Measurements from ENCODE around the gene ASTN2.
A peak's percentile ranks its signal among the peaks of the same experiment; 100 is the strongest.

Gene ASTN2

GRCh38 chr9:117415358-117415914 is 579 bp upstream of the ASTN2 start:
- no peak for DNase-seq (ENCODE audit: low spot score)

- peak; percentile 38 for DNase-seq (ENCODE audit: low spot score)
These were observed 494 bp downstream of the ASTN2 start for GRCh38 chr9:117414220-117414905.

- DNase-seq (ENCODE audit: low spot score) = no peak
These were observed 1.3 kb downstream of the ASTN2 start for GRCh38 chr9:117413346-117414219.

- DNase-seq (ENCODE audit: low spot score) = no peak
These were observed 2.0 kb downstream of the ASTN2 start for GRCh38 chr9:117412841-117413240.

DNA sequence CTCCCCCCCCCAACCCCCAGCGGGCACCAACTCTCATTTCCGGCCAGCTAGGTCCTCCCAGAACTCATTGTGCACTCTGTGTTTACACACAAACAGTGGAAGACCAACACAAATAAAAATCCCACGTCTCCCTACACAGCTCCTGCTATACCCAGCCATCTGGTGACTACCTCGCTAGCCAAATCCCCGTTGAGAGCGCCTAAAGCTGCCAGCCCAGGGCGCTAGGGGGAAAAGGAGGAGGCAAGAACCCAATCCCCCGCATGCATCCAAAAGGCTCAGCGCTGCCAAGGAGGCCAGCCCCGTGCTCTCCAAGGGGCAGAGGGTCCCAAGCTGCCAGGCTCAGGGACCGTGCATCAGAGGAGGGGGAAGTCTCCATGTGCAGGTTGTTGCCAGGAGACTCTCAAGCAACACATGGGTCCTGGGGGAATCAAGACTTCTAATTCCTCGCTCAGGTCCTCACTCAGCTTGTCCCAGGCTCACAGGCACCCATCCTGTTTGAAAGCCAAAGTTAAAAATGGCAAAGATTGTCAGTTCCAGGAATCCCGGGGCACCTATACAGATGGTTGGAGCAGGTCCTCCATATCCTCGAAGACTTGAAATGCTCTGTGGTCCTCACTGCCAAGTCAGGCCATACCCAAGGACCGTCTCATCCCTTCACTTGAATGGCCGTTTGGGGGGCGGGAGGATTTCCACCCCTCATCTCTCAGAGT is 2.7 kb downstream of the ASTN2 start:
- DNase-seq (ENCODE audit: low spot score) = no peak

DNA sequence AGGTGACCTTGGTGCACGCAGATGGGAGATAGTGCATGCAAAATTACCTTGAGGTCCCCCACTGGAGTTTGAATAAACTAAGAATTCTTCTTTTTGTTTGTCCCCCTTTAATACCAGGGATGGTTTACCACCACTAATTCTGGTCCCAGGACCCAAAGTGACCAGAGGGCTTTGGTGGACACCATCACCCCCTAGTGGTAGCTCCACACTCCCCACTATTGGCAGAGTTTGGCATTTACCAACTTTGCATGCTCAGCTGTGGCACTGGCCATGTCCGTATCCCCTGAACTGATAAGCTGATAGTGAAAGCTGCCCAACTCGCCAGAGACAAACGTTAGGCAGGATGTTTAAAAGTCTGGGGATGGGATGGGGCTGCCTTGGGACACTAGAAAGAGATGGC is 3.3 kb downstream of the ASTN2 start:
- peak; percentile 61 for DNase-seq (ENCODE audit: low spot score)

GRCh38 chr9:117409321-117409720 is 5.5 kb downstream of the ASTN2 start:
- no peak for DNase-seq (ENCODE audit: low spot score)

DNA sequence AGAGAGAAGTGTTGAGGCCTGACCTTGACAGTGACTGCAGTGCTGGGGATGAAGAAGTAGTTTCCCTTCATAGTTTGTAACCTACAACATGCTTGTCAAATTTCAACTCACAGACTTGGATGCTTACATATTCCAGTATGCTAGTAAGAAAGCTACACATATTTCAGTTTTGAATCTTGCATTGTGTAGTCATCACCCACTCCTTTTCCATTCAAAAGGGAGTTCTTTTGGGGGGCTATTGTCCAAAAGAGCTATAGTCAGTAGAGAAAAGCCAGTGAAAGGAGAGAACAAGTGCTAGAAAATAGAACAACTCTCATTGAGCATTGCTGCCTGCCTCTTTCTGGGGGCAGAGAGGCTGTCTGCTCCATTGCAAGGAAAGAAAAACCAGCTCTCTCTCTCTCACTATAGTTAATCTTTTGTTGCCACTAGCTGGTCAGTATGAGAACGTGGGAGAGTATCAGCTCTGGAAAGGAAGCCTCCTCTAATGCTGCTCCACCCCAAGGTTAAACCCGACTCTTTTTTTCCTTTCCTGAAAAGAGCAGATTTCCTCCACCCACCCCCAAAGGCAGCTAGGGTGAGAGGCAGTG is 7.3 kb downstream of the ASTN2 start:
- no peak for DNase-seq (ENCODE audit: low spot score)

DNA sequence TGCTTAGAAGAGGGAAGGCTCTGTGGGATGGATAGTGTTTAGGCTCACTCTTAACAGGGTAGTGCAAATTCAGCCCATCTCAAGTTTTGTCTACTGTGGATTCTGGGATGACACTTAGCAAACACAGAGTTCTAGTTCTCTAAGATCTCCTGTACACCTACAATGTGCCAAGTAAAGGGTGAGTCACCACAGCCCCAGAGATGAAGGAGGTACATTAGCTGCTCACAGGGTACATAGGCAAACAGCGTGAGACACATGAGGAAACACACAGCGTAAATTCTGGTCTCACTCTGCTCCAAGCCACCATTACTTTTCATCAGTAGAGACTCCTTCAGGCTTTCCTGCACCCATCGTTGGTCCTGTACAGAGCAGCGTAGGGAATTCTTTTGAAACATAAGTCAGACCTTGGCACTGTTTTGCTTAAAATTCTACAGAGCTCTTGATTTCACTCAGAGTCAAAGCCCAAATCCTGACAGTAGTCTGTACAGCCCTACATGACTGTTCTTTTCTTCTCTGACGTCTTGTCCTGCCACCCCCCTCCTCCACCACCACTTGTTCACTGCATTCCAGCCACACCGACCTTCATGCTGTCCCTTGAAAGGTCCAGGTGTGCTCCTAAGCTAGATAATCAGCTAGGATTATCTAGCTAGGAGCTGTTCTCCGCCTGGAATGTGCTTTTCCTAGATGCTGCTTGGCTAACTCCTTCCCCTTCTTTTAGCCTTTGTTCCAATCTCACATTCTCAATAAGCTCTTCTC is 8.7 kb downstream of the ASTN2 start:
- no peak for DNase-seq (ENCODE audit: low spot score)

GRCh38 chr9:117403848-117404247 is 11.0 kb downstream of the ASTN2 start:
- no peak for DNase-seq (ENCODE audit: low spot score)

GRCh38 chr9:117403403-117403811 is 11.4 kb downstream of the ASTN2 start:
- DNase-seq (ENCODE audit: low spot score) = no peak

DNA sequence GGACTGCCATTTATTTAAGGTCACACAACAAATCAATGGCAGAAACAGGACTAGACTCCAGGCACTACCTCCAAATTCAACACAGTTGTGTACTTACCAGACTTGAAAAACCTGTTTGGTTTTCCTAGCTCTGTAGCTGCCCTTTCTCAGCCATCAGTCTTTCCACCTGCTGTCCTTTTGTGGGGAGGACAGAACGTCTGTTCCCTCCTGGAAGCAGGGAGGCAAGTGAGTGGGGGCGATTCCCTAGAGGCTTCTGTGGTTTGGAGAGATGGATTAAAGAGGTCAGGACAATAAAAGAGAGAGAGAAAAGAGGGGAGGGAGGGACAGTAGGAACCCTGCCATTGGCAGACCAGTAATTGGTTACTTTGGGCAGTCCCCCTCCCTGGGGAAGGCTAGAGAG is 14.7 kb downstream of the ASTN2 start:
- no peak for DNase-seq (ENCODE audit: low spot score)

- DNase-seq (ENCODE audit: low spot score) = no peak
These were observed 19.7 kb downstream of the ASTN2 start for GRCh38 chr9:117395151-117395650.

GRCh38 chr9:117394655-117395054 is 20.2 kb downstream of the ASTN2 start:
- DNase-seq (ENCODE audit: low spot score) = no peak

DNA sequence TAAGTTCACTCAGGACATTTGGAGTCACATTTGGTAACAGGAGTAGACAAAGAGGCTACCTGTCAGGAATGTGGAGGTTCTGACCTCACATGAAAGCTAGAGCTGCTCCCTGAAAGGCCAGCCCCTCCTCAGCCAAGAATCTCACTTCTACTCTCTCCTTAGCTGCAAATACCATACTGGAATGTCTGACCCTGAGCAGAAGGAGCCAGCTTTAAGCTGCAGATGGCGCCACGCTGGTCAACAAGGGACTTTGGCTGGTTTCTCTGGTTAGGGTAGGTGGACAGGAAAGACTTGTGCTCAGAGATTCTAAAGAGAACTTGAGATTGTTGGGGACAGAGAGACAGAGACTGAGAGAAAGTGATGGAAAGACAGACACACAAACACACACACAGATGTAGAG is 21.9 kb downstream of the ASTN2 start:
- DNase-seq (ENCODE audit: low spot score) = no peak

DNA sequence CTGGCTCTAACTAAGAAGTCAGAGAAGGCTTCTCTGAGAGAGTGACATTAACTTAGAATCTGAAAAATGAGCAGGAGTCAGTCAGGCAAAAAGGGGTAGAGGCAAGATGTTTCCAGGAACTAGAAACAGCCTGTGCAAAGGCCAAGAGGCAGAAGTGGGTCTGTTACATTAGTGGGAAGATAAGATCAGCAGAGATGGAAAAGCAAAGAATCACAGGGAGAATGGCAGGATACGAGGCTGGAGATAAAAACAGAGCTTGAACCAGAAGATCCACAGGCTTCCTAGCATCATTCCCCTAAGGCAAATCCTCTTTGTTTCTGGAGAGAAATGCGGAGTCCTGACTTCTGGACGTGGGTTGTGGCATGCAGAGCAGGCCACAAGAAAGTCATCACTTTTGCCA is 27.4 kb downstream of the ASTN2 start:
- no peak for DNase-seq (ENCODE audit: low spot score)

DNA sequence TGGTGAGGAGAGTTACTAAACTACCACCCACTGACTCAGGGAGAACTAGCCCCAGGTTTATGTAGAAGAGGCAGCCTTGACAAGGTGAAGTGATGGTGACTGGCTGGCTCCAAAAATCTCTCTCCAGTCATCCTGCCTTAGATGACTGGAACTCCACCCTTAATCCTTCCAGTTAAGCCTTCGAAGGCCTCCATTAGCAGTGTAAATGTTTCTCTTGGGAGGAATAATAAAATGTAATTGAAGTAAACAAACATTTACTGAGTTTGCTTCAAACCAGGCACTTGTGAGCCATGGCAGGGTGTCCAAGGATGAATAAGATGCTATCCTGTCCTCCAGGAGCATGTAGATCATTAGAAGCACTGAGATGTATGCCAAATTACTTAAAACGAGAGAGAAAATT is 35.5 kb downstream of the ASTN2 start:
- DNase-seq (ENCODE audit: low spot score) = no peak

- no peak for DNase-seq (ENCODE audit: low spot score)
These were observed 37.8 kb downstream of the ASTN2 start for GRCh38 chr9:117377046-117377445.

DNA sequence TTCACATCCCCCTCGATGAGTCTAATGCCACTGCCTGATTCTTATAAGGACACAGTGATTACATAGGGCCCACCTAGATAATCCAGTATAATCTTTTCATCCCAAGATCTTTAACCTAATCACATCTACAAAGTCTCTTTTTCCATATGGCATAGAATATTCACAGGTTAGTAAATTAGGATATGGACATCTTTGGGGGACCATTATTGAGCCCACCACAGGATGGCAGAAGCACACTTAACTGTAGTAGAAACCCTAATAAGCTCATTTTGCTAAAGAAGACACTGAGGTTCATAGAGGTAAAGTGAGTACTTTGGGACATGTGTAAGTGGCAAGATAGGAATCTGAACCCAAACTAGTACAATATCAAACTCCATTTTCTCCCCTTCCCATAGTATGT is 38.9 kb downstream of the ASTN2 start:
- no peak for DNase-seq (ENCODE audit: low spot score)

DNA sequence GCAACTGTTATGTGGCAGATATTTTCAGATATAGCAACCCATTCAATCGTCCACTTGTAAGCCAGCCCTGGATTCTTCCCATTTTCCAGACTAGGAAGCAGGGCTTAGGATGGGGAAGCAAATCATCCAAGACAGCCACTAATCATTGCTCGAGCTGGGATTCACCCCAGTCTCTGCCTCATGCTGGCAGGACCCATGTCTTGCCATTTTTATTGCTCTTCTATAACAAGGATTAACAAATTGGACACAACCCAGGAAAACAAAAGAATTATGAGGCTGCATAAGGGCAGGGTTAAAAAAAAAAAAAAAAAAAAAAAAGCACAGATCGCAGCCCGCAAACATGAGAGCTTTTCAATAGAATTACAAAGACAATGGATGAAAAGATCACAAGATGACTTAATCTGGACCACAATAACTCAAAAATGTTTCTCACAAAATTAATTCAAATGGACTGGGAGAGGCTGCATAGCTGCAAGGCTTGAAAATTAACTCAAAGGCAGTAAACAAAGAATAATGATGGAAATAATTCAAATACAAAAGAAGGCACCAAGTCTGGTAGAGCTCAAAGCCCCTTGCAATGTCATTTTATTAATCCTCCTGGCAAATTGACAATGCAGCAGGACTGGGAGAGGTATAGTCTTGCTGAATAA is 40.7 kb downstream of the ASTN2 start:
- no peak for DNase-seq (ENCODE audit: low spot score)
